ENCODE results near the gene MIA2. TPM values are rescaled to one million over a fixed set of nuclear protein-coding genes. Genes with fewer than 3 reads are reported as not detected.

The MIA2 gene
- total RNA-seq, 1 experiment from 2014 or later: 15.0 TPM

DNA sequence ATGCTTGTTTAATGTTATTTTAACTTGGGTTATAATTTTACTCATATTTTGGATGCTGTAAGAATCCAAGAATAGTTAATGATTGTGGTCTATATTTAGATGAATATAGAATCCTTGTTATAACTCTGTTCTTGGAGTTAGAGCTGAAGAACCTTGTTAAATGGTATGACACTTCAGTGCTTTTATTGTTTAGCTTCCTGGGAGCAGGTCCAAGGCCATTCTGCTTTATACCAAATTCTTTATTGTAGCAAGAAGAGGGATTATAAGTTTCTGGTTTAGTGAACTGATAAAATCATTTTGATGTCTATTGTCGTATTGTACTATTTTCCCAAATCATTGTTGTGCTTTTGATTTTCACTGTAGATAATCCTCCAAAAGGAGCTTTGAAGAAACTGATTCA, 69.4 kb downstream of the MIA2 start:
- Mint-ChIP-seq H3K4me1 (no peaks in the 10 kb centered on the region), H3K36me3 (ENCODE audit: insufficient read depth in 1 of 3, low read depth in 3 of 3) (peaks cover 0 to 9% (median 4%) of the 10 kb centered on the region in 3 experiments; a peak in 4 of 7 replicates), H3K4me3 (no peak overlapping the region), H3K27me3 (ENCODE audit: low read depth) (no peaks in the 10 kb centered on the region), H3K9me3 (no peaks in the 10 kb centered on the region), H3K27ac (no peak overlapping the region)
- Histone ChIP-seq H3K27me3 (ENCODE audit: insufficient read depth, low read length) (no peaks in the 10 kb centered on the region), H3K56ac (ENCODE audit: insufficient read length, low read depth, low read length) (no peak overlapping the region), H2BK120ac (ENCODE audit: low read depth, low read length, poor library complexity, severe bottlenecking) (no peak overlapping the region), H3K18ac (ENCODE audit: insufficient read length, low read depth, low read length) (no peak overlapping the region), H3K9me3 (ENCODE audit: control insufficient read depth, low read depth, low read length) (no peaks in the 10 kb centered on the region), H2BK5ac (ENCODE audit: insufficient read length, low read length) (no peak overlapping the region), H4K5ac (ENCODE audit: insufficient read length, low read depth, low read length) (no peak overlapping the region), H4K91ac (ENCODE audit: insufficient read length, low read depth, low read length) (no peak overlapping the region), H2BK12ac (ENCODE audit: insufficient read length, low read depth, low read length) (no peak overlapping the region), H3K4me1 (ENCODE audit: insufficient read depth, low read length) (no peaks in the 10 kb centered on the region), H2BK15ac (ENCODE audit: low read depth, low read length) (no peak overlapping the region), H3K79me1 (ENCODE audit: insufficient read depth, low read depth, low read length, poor library complexity, severe bottlenecking) (no peaks in the 10 kb centered on the region), H2AK5ac (ENCODE audit: insufficient read length, low read length) (no peak overlapping the region), H2BK20ac (ENCODE audit: low read depth, low read length, poor library complexity, severe bottlenecking) (no peak overlapping the region), H3T11ph (ENCODE audit: low read length) (no peak overlapping the region), H3K14ac (ENCODE audit: insufficient read depth, low read length) (no peak overlapping the region), H3K27ac (ENCODE audit: insufficient read length, low read depth, low read length) (no peak overlapping the region), H2AFZ (ENCODE audit: low read length) (no peak overlapping the region), H3K4me2 (ENCODE audit: insufficient read depth, insufficient read length, low read length) (no peak overlapping the region), H4K20me1 (ENCODE audit: control insufficient read depth, insufficient read depth, insufficient read length) (no peaks in the 10 kb centered on the region), H3K4ac (ENCODE audit: low read depth, low read length) (no peak overlapping the region), H3K79me2 (ENCODE audit: insufficient read depth, low read length) (no peaks in the 10 kb centered on the region), H4K8ac (replicated peaks; ENCODE audit: insufficient read length, low read depth, low read length) (no peak overlapping the region), H3K23me2 (ENCODE audit: insufficient read length, low read depth, low read length, poor library complexity, severe bottlenecking) (no peaks in the 10 kb centered on the region), H3K23ac (ENCODE audit: insufficient read length, low read depth, low read length) (no peak overlapping the region), H3K9ac (ENCODE audit: extremely low read depth, insufficient read length, low read length) (no peak overlapping the region)
- TF ChIP-seq, protein P1, sequence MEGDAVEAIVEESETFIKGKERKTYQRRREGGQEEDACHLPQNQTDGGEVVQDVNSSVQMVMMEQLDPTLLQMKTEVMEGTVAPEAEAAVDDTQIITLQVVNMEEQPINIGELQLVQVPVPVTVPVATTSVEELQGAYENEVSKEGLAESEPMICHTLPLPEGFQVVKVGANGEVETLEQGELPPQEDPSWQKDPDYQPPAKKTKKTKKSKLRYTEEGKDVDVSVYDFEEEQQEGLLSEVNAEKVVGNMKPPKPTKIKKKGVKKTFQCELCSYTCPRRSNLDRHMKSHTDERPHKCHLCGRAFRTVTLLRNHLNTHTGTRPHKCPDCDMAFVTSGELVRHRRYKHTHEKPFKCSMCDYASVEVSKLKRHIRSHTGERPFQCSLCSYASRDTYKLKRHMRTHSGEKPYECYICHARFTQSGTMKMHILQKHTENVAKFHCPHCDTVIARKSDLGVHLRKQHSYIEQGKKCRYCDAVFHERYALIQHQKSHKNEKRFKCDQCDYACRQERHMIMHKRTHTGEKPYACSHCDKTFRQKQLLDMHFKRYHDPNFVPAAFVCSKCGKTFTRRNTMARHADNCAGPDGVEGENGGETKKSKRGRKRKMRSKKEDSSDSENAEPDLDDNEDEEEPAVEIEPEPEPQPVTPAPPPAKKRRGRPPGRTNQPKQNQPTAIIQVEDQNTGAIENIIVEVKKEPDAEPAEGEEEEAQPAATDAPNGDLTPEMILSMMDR (conservative IDR thresholded peaks at IDR 0.05): no peak
- DNase-seq: no peak
- WGBS (ENCODE audit: extremely low coverage, insufficient read length, low lambda C conversion rate): no CpG with 5 or more reads among the region's 1 CpG
